COLO668 (cell line): ENCODE measurements around the gene SLC9B1.
A peak's percentile ranks its signal among the peaks of the same experiment; 100 is the strongest.
"Not testable (repeated sequence)": the region's sequence is repeated elsewhere in the genome, so short reads cannot be mapped to it uniquely, and the experiment has no call there.

Experiments
- DNase-seq: peaks from one replicate; lab custom pipeline; 2025; ENCODE audit not compliant: unreplicated experiment; lab: John Stamatoyannopoulos, UW

Gene SLC9B1

GRCh38 chr4:102881343-102881742, 138.2 kb downstream of the SLC9B1 start:
- no peak for DNase-seq

DNA sequence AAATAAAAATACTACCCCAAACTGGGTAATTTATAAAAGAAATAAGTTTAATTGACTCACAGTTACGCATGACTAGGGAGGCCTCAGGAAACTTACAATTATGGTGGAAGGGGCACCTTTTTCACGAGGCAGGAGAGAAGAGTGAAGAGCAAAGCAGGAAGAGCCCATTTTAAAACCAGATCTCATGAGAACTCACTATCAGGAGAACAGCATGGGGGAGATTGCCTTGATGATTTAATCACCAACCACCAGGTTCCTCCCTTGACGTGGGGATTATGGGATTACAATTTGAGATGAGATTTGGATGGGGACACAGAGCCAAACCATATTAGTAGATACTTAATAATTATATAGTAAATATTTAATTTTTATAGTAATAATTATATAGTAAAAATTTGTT, 140.6 kb downstream of the SLC9B1 start:
- DNase-seq, result no peak

- DNase-seq, result not testable (repeated sequence)
Observed at GRCh38 chr4:102878349-102878748, 141.2 kb downstream of the SLC9B1 start.

GRCh38 chr4:102877477-102878106, 141.9 kb downstream of the SLC9B1 start:
- DNase-seq, result not testable (repeated sequence)

DNA sequence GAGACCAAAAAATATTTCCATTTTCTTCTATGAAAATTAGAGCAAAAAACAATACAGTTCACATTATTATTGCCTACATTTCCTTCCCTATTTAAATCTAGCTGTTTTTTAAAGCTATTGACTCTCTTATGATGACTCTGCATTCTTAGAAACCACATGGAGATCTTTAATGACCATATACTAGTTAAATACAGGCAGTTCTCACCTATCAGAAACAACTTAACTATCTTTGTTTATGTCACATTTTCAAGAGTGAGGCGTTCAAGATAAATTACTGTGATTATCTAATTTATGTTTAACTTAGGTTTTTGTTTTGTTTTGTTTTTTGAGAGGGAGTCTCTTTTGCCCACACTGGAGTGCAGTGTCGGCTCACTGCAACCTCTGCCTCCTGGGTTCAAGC, 147.7 kb downstream of the SLC9B1 start:
- no peak for DNase-seq

GRCh38 chr4:102869569-102870197, 149.8 kb downstream of the SLC9B1 start:
- no peak for DNase-seq

DNA sequence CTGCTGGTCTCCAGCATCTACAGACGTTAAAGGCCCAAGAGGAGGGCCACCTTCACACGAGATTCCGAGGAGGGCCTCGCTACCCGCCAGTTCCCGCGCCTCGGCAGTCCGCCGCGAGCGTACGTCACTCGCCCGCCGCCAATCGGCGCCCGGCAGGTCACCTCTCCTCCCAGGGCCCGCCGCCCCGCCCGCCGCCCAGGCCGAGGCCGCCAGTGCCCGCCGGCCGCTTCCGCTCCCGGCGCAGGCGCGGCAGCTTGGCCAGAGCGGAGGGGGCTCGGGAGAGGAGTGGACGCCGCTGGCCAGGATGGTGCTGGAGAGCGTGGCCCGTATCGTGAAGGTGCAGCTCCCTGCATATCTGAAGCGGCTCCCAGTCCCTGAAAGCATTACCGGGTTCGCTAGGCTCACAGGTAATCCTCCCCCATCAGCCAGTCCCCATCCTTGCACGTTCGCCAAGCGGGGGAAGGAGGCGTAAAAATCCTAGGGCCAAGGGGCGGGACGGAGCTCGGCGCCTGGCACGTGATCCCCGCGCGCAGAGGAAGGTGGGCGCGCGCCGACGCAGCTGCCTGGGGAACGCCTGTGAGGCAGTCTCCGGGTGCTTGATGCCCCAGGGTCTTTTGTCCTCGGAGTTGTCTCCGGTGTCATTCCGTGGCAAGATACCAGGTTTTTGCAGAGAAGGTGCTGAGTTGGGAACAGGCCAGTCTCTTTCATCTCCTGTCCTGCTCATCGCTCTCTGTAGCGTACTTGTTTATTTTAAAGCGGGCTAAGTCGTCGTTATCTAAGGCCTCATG, 150.5 kb downstream of the SLC9B1 start, which contains the start of gene CISD2:
Gene CISD2, plus strand, starts transcription at position 212 of the 788 bp plus-strand sequence. Its CDS starts 93 bp downstream, at position 305.
- peak; percentile 96 for DNase-seq

DNA sequence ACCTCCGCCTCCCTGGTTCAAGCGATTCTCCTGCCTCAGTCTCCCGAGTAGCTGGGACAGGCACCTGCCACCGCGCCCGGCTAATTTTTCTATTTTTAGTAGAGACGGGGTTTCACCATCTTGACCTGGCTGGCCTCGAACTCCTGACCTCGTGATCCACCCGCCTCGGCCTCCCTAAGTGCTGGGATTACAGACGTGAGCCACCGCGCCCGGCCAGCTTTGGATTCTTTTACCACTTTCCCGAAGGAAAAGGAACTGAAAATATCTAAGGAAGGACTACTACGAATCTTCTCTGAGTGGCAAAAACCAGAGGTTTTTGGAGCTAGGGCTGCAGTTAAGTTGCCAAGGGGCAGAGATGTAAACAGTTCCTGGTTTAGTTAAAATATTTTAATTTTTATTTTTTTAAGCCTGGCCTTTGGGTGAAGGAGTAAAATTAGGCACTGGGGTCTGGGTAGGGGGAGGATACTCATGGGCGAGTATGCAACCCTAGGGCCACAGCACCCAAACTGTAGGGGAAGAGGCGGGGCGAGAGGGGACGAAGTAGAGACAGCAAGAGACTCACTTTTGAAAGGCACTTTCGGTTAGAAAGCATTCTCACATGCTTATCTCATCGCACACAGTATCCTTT, 151.2 kb downstream of the SLC9B1 start:
- DNase-seq, result peak; percentile 17

GRCh38 chr4:102867278-102868152, 152.0 kb downstream of the SLC9B1 start:
- no peak for DNase-seq

DNA sequence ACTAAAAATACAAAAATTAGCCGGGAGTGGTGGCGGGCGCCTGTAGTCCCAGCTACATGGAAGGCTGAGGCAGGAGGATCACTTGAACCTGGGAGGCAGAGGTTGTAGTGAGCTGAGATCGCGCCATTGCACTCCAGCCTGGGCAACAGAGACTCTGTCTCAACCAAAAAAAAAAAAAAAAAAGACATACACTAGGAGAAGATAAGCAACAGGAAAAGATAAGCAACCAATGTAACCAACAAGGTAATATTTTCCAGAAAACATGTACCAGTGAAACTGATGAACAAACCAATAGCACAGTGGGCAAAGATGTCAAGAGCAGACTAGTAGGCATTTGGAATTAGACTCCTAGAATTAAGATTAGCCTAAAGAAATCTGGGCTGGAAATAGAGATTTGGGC, 154.2 kb downstream of the SLC9B1 start:
- DNase-seq, result not testable (repeated sequence)

GRCh38 chr4:102862747-102863146, 156.8 kb downstream of the SLC9B1 start:
- DNase-seq, result no peak

- no peak for DNase-seq
Observed at GRCh38 chr4:102862016-102862415, 157.5 kb downstream of the SLC9B1 start.

DNA sequence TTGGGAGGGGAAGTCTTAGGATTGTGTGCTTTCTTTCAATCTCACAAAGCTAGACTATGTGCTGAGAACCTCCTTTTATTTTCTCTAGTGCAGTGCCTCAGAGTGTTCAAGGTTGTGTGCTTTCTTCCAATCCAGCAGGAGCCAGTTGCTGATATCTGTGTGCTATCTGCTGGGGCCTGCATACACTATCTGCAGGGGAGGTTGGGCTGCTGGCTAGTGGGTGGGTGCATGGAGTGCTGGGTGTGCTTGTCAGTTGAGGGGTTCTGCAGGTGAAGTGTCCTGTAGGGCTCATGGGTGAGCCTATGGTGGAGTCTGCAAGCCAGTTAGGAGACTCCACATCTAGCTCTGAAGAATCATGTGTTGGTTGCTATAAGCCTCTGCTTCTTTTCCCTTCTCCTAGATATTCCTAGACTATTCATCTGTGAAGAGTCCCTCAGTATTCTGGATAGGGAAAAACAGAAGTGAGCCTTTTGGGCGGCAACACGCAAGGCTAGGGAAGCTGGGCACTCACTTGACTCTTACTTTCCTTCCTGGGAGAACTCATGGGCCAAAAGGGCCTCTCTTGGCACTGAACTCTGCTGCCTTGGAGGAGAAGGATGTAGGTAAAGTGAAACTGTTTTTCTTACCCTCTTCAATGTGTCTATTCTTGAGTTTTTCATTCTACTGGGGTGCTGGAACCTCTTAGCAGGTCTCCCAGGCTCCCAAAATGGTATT, 158.7 kb downstream of the SLC9B1 start:
- DNase-seq, result no peak

DNA sequence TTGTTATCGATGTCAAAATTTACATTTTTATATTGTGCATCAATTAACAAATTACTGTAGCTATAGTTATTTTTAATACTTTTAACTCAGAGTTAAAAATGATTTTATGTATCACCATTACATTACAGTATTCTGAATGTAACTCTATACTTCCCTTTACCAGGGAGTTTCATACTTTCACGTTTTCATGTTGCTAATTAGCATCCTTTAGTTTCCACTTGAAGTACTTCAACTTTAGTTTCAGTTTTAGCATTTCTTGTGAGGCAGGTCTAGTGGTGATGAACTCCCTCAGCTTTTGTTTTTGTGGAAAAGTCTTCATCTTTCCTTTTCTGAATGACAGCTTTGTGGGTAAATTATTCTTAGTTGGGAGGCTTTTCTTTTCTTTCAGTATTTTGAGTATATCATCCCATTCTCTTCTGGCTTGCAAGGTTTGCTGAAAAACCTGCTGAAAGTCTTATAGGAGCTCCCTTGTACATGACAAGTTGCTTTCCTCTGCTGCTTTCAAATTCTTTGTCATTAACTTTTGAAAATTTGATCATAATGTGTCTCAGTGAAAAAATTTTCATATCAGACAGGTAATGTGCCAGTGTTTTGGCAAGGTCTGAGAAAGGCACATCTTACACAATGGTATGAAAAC, 160.6 kb downstream of the SLC9B1 start:
- no peak for DNase-seq
